HFFc6 (cell line): Measurements from ENCODE around the gene SYTL1. TPM values are rescaled to one million over a fixed set of nuclear protein-coding genes. Genes with fewer than 3 reads are reported as not detected.

Experiments used
- DNase-seq: peaks from one replicate; pipeline ENCODE4 v3.0.0-alpha.2; 2018
- H3K27ac Mint-ChIP-seq: 2 replicates; pipeline ENCODE4 v1.8.0; 2020; ENCODE audit warnings: mild to moderate bottlenecking, mixed read lengths
- H3K27me3 Mint-ChIP-seq: 2 replicates; pipeline ENCODE4 v1.8.0; 2021; ENCODE audit warnings: mild to moderate bottlenecking, moderate library complexity, mixed read lengths; ENCODE audit not compliant: insufficient read depth
- H3K36me3 Mint-ChIP-seq: 2 replicates; pipeline ENCODE4 v1.8.0; 2021; ENCODE audit warnings: low read depth, mixed read lengths
- H3K4me1 Mint-ChIP-seq: 2 replicates; pipeline ENCODE4 v1.8.0; 2020; ENCODE audit warnings: low read depth, mixed read lengths
- H3K4me3 Mint-ChIP-seq: 2 replicates; pipeline ENCODE4 v1.8.0; 2020; ENCODE audit warnings: mild to moderate bottlenecking, moderate library complexity, mixed read lengths
- H3K9me3 Mint-ChIP-seq: 2 replicates; pipeline ENCODE4 v1.8.0; 2020; ENCODE audit warnings: mild to moderate bottlenecking, mixed read lengths
- CTCF ChIP-seq: fragments of 200-600 bp; sonication (generic); IDR thresholded peaks from 2 replicates; pipeline ENCODE4 v1.5.0; 2021; ENCODE audit warnings: antibody characterized with exemption, mild to moderate bottlenecking
- total RNA-seq, 6 experiments: library from RNA; stranded (reverse); fragmentation: NEBNext Ultra II Directional; extraction: Animal tissue kit (Norgen Biotek cat#: 25700); gene quantifications; 2 replicates in 1 of 6; 3 replicates in 5 of 6; pipeline ENCODE4 v1.2.3, GENCODE V29; 2021

SYTL1 gene
- total RNA-seq, 6 experiments from 2014 or later = 0.08 to 0.45 TPM; not detected in 4

GRCh38 chr1:27336756-27337155, 5.1 kb upstream of the SYTL1 start:
- no peak overlapping the region for H3K27ac Mint-ChIP-seq
- DNase-seq = no peak
- H3K4me1 Mint-ChIP-seq = peaks cover 17% of the 10 kb centered on the region
- no peak for TF ChIP-seq CTCF
- H3K9me3 Mint-ChIP-seq = no peaks in the 10 kb centered on the region
- peaks cover 1% of the 10 kb centered on the region; the same call in 1 of the 2 replicates for H3K27me3 Mint-ChIP-seq
- no peak overlapping the region for H3K4me3 Mint-ChIP-seq
- H3K36me3 Mint-ChIP-seq = peaks cover 7% of the 10 kb centered on the region; the same call in 1 of the 2 replicates

GRCh38 chr1:27338751-27339150, 3.1 kb upstream of the SYTL1 start:
- H3K27me3 Mint-ChIP-seq = peaks cover 1% of the 10 kb centered on the region; the same call in 1 of the 2 replicates
- peaks cover 28% of the 10 kb centered on the region for H3K4me1 Mint-ChIP-seq
- no peak overlapping the region for H3K4me3 Mint-ChIP-seq
- no peak for DNase-seq
- no peak for TF ChIP-seq CTCF
- peaks cover 7% of the 10 kb centered on the region; the same call in 1 of the 2 replicates for H3K36me3 Mint-ChIP-seq
- H3K27ac Mint-ChIP-seq = no peak overlapping the region
- no peaks in the 10 kb centered on the region for H3K9me3 Mint-ChIP-seq

GRCh38 chr1:27339213-27339612, 2.6 kb upstream of the SYTL1 start:
- Mint-ChIP-seq H3K4me1 (peaks cover 28% of the 10 kb centered on the region), H3K27me3 (peaks cover 1% of the 10 kb centered on the region; the same call in 1 of the 2 replicates), H3K9me3 (no peaks in the 10 kb centered on the region), H3K4me3 (no peak overlapping the region), H3K27ac (no peak overlapping the region), H3K36me3 (peaks cover 7% of the 10 kb centered on the region; the same call in 1 of the 2 replicates)
- no peak for DNase-seq
- no peak for TF ChIP-seq CTCF

- no peaks in the 10 kb centered on the region for H3K9me3 Mint-ChIP-seq
- H3K27ac Mint-ChIP-seq = no peak overlapping the region
- H3K4me1 Mint-ChIP-seq = peaks cover 28% of the 10 kb centered on the region
- H3K27me3 Mint-ChIP-seq = peaks cover 8% of the 10 kb centered on the region
- no peak for TF ChIP-seq CTCF
- no peak for DNase-seq
- H3K36me3 Mint-ChIP-seq = no peaks in the 10 kb centered on the region
- H3K4me3 Mint-ChIP-seq = no peak overlapping the region
Measured at GRCh38 chr1:27342391-27342777, 562 bp downstream of the SYTL1 start.

GRCh38 chr1:27342778-27343638, 1.2 kb downstream of the SYTL1 start:
- Mint-ChIP-seq H3K4me1 (peaks cover 28% of the 10 kb centered on the region), H3K9me3 (no peaks in the 10 kb centered on the region), H3K4me3 (no peak overlapping the region), H3K36me3 (no peaks in the 10 kb centered on the region), H3K27ac (no peak overlapping the region), H3K27me3 (peaks cover 8% of the 10 kb centered on the region)
- no peak for DNase-seq
- no peak for TF ChIP-seq CTCF
